ENCODE data around the gene DUS1L.

GRCh38 chr17:82094931-82095776 lies 29.6 kb upstream of the DUS1L start:
- no peak for TF ChIP-seq POLR2A (IDR thresholded peaks at IDR 0.05)
- TF ChIP-seq, protein P1, sequence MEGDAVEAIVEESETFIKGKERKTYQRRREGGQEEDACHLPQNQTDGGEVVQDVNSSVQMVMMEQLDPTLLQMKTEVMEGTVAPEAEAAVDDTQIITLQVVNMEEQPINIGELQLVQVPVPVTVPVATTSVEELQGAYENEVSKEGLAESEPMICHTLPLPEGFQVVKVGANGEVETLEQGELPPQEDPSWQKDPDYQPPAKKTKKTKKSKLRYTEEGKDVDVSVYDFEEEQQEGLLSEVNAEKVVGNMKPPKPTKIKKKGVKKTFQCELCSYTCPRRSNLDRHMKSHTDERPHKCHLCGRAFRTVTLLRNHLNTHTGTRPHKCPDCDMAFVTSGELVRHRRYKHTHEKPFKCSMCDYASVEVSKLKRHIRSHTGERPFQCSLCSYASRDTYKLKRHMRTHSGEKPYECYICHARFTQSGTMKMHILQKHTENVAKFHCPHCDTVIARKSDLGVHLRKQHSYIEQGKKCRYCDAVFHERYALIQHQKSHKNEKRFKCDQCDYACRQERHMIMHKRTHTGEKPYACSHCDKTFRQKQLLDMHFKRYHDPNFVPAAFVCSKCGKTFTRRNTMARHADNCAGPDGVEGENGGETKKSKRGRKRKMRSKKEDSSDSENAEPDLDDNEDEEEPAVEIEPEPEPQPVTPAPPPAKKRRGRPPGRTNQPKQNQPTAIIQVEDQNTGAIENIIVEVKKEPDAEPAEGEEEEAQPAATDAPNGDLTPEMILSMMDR (IDR thresholded peaks at IDR 0.05): no peak
- TF ChIP-seq POLR2AphosphoS5 (IDR thresholded peaks at IDR 0.05; ENCODE audit: insufficient read depth in 1 of 2, low read depth in 1 of 2): no peak
